SK-N-SH treated with all-trans-retinoic acid at 6 μM for 48 hours (cell line): ENCODE results near the gene ZNF789.

Experiments used
- PATZ1 ChIP-seq: fragments of 250-450 bp; sonication (Bioruptor Pico); IDR thresholded peaks from 2 replicates; pipeline ENCODE4 v1.8.0; 2020; ENCODE audit warnings: mild to moderate bottlenecking, moderate library complexity, borderline replicate concordance
- POU6F1 ChIP-seq: fragments of 250-450 bp; sonication (Bioruptor Pico); IDR thresholded peaks from 2 replicates; pipeline ENCODE4 v1.8.0; 2021; ENCODE audit warnings: low read depth, mild to moderate bottlenecking, moderate library complexity, borderline replicate concordance
- RARB ChIP-seq: fragments of 250-450 bp; sonication (Bioruptor Pico); IDR thresholded peaks from 2 replicates; pipeline ENCODE4 v1.8.0; 2021; ENCODE audit warnings: mild to moderate bottlenecking, moderate library complexity
- TOX ChIP-seq: fragments of 250-450 bp; sonication (Bioruptor Pico); IDR thresholded peaks from 2 replicates; pipeline ENCODE4 v1.8.0; 2021; ENCODE audit warnings: mild to moderate bottlenecking, moderate library complexity, borderline replicate concordance
- ZFP3 ChIP-seq: fragments of 250-450 bp; sonication (Bioruptor Pico); IDR thresholded peaks from 2 replicates; pipeline ENCODE4 v1.5.0; 2020; ENCODE audit warnings: mild to moderate bottlenecking, moderate library complexity
- ZFP30 ChIP-seq: fragments of 450-650 bp; formaldehyde crosslinking; IDR thresholded peaks from 2 replicates; pipeline ENCODE4 v1.5.0; 2022; ENCODE audit warnings: mild to moderate bottlenecking, moderate library complexity

GRCh38 chr7:99457050-99457649, 15.5 kb upstream of the ZNF789 start:
- TF ChIP-seq PATZ1 (CRISPR knock-in tag) = no peak
- TF ChIP-seq ZFP30 (CRISPR knock-in tag) = no peak
- no peak for TF ChIP-seq TOX (CRISPR knock-in tag)
- TF ChIP-seq ZFP3 (CRISPR knock-in tag) = no peak
- no peak for TF ChIP-seq POU6F1 (CRISPR knock-in tag)
- no peak for TF ChIP-seq RARB
